K562 (cell line): ENCODE data around the gene HCN3.

Source experiments
- FOXJ2 ChIP-seq: fragments of 200-800 bp; sonication (Bioruptor generic); IDR thresholded peaks from 2 replicates; pipeline ENCODE4 v1.6.1; 2016; ENCODE audit warnings: missing genetic modification characterization, missing compliant biosample characterization
- KLF16 ChIP-seq: IDR thresholded peaks from 2 replicates; pipeline ENCODE4 v1.6.1; 2016; ENCODE audit warnings: antibody characterized with exemption
- POLR2A ChIP-seq: fragments of 450-650 bp; conservative IDR thresholded peaks from 2 replicates; pipeline ENCODE4 v1.6.1; 2016
- TF ChIP-seq, protein P1 (sequence below), 3 experiments: IDR thresholded peaks in 2 of 3; conservative IDR thresholded peaks in 1 of 3; 2 replicates each; pipeline ENCODE4 v1.5.1; 2011 to 2012; ENCODE audit warnings: low read length in 3 of 3, mild to moderate bottlenecking in 3 of 3, control low read depth in 2 of 3, improper control_type of control experiment in 1 of 3, inconsistent platforms in 1 of 3, low read depth in 1 of 3, mixed read lengths in 1 of 3, moderate library complexity in 1 of 3; ENCODE audit not compliant: insufficient read depth in 2 of 3

DNA sequence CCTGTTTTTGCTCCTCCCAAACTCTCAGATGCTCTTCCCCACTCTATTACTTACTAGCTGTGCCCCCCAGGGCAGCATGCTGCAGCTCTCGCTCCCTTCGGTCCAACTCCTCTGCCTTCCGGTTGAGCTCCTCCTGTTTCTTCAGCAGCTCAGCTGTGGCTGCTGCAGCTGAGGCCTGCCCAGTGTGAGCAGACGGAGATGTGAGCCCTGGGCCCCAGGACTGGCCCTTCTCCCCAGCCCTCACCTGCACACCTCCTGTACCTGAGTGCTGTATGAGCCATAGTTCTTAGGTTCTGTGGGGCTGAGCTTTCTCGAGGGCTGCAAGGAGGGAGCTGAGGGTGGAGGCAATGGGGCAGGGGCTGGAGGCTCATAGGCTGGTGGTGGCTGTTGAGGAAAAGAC, 17.0 kb upstream of the HCN3 start:
- no peak for TF ChIP-seq POLR2A
- no peak for TF ChIP-seq FOXJ2
- TF ChIP-seq, protein P1, sequence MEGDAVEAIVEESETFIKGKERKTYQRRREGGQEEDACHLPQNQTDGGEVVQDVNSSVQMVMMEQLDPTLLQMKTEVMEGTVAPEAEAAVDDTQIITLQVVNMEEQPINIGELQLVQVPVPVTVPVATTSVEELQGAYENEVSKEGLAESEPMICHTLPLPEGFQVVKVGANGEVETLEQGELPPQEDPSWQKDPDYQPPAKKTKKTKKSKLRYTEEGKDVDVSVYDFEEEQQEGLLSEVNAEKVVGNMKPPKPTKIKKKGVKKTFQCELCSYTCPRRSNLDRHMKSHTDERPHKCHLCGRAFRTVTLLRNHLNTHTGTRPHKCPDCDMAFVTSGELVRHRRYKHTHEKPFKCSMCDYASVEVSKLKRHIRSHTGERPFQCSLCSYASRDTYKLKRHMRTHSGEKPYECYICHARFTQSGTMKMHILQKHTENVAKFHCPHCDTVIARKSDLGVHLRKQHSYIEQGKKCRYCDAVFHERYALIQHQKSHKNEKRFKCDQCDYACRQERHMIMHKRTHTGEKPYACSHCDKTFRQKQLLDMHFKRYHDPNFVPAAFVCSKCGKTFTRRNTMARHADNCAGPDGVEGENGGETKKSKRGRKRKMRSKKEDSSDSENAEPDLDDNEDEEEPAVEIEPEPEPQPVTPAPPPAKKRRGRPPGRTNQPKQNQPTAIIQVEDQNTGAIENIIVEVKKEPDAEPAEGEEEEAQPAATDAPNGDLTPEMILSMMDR (IDR thresholded peaks at IDR 0.05 in 2 of 3, conservative IDR thresholded peaks at IDR 0.05 in 1 of 3; ENCODE audit: insufficient read depth in 2 of 3, low read depth in 1 of 3, low read length in 3 of 3), result no peak
- no peak for TF ChIP-seq KLF16
